Karpas-422 (cell line): Measurements from ENCODE around the gene MS4A10. TPM values are rescaled to one million over a fixed set of nuclear protein-coding genes. Genes with fewer than 3 reads are reported as not detected.
A peak's percentile ranks its signal among the peaks of the same experiment; 100 is the strongest.
"Not testable (repeated sequence)": the region's sequence is repeated elsewhere in the genome, so short reads cannot be mapped to it uniquely, and the experiment has no call there.

ENCODE experiments used
- DNase-seq: peaks from one replicate; pipeline ENCODE4 v3.0.0-alpha.2; 2015
- H2AFZ ChIP-seq: fragments of 200-600 bp; sonication (generic); 2 replicates; pipeline ENCODE4 v1.6.1; 2014; ENCODE audit warnings: antibody characterized with exemption, low read length, mixed read lengths
- H3K27ac ChIP-seq: fragments of 200-600 bp; sonication (generic); 2 replicates; pipeline ENCODE4 v1.5.1; 2014; ENCODE audit warnings: mild to moderate bottlenecking, low read length, moderate library complexity
- H3K27me3 ChIP-seq: fragments of 200-600 bp; sonication (generic); 2 replicates; pipeline ENCODE4 v1.6.1; 2014; ENCODE audit warnings: low read length, mixed read lengths
- H3K36me3 ChIP-seq: fragments of 200-600 bp; sonication (generic); 2 replicates; pipeline ENCODE4 v1.6.1; 2014; ENCODE audit warnings: low read length, mixed read lengths; ENCODE audit not compliant: insufficient read depth
- H3K4me1 ChIP-seq: fragments of 200-600 bp; sonication (generic); 2 replicates; pipeline ENCODE4 v1.6.1; 2014; ENCODE audit warnings: mild to moderate bottlenecking, low read length, mixed read lengths
- H3K4me2 ChIP-seq: fragments of 200-600 bp; sonication (generic); 2 replicates; pipeline ENCODE4 v1.6.1; 2014; ENCODE audit warnings: low read length, low read depth, mild to moderate bottlenecking; ENCODE audit not compliant: poor library complexity, severe bottlenecking
- H3K4me3 ChIP-seq: fragments of 200-600 bp; sonication (generic); 2 replicates; pipeline ENCODE4 v1.5.1; 2014; ENCODE audit warnings: mild to moderate bottlenecking, antibody characterized with exemption, low read length, mixed read lengths
- H3K79me2 ChIP-seq: fragments of 200-600 bp; sonication (generic); 2 replicates; pipeline ENCODE4 v1.6.1; 2014; ENCODE audit warnings: mild to moderate bottlenecking, low read length, mixed read lengths
- H3K9ac ChIP-seq: fragments of 200-600 bp; sonication (generic); 2 replicates; pipeline ENCODE4 v1.6.0; 2014; ENCODE audit warnings: low read length
- H3K9me2 ChIP-seq: fragments of 200-600 bp; sonication (generic), shearing (Covaris generic); replicated peaks from 2 replicates; pipeline ENCODE4 v1.6.0; 2014; ENCODE audit warnings: mild to moderate bottlenecking, low read length, moderate library complexity; ENCODE audit not compliant: insufficient read depth
- H3K9me3 ChIP-seq: fragments of 300-700, 200-600 bp; sonication (generic); 2 replicates; pipeline ENCODE4 v1.6.1; 2014; ENCODE audit warnings: low read length, mixed read lengths
- H4K20me1 ChIP-seq: fragments of 200-600 bp; sonication (generic); 2 replicates; pipeline ENCODE4 v1.6.1; 2014; ENCODE audit warnings: mild to moderate bottlenecking, antibody characterized with exemption, low read length, low read depth; ENCODE audit not compliant: insufficient read depth
- total RNA-seq: library from RNA; depleted of rRNA; stranded (reverse); fragments of >200 nt; shearing (Covaris generic); gene quantifications from 2 replicates; pipeline ENCODE4 v1.2.3, GENCODE V29; 2014; ENCODE audit warnings: low replicate concordance

MS4A10 gene
- total RNA-seq, 1 experiment from 2014 or later: not detected

- H3K4me3 ChIP-seq: no peak overlapping the region
- peaks cover 6% of the 10 kb centered on the region; the same call in 1 of the 2 replicates for H3K27me3 ChIP-seq
- H3K27ac ChIP-seq: no peak overlapping the region
- peaks cover 10% of the 10 kb centered on the region for H3K9me3 ChIP-seq
- no peak for DNase-seq
- no peaks in the 10 kb centered on the region for H3K4me1 ChIP-seq
- H2AFZ ChIP-seq: no peak overlapping the region
- H3K9ac ChIP-seq: no peak overlapping the region
- no peaks in the 10 kb centered on the region for H4K20me1 ChIP-seq
- H3K9me2 ChIP-seq: no peaks in the 10 kb centered on the region
- no peak overlapping the region for H3K4me2 ChIP-seq
- no peaks in the 10 kb centered on the region for H3K79me2 ChIP-seq
- H3K36me3 ChIP-seq: no peaks in the 10 kb centered on the region; the same call in 1 of the 2 replicates
Measured at GRCh38 chr11:60813324-60813723, 28.2 kb downstream of the MS4A10 start.

- H3K4me3 ChIP-seq: no peak overlapping the region
- no peak overlapping the region for H3K4me2 ChIP-seq
- H3K27me3 ChIP-seq: peaks cover 6% of the 10 kb centered on the region; the same call in 1 of the 2 replicates
- H3K79me2 ChIP-seq: no peaks in the 10 kb centered on the region
- H3K4me1 ChIP-seq: no peaks in the 10 kb centered on the region
- H3K9me3 ChIP-seq: peaks cover 10% of the 10 kb centered on the region
- no peaks in the 10 kb centered on the region for H4K20me1 ChIP-seq
- H3K27ac ChIP-seq: no peak overlapping the region
- no peaks in the 10 kb centered on the region; the same call in 1 of the 2 replicates for H3K36me3 ChIP-seq
- H3K9ac ChIP-seq: no peak overlapping the region
- H2AFZ ChIP-seq: no peak overlapping the region
- no peak for DNase-seq
- H3K9me2 ChIP-seq: no peaks in the 10 kb centered on the region
Measured at GRCh38 chr11:60814112-60814511, 29.0 kb downstream of the MS4A10 start.

DNA sequence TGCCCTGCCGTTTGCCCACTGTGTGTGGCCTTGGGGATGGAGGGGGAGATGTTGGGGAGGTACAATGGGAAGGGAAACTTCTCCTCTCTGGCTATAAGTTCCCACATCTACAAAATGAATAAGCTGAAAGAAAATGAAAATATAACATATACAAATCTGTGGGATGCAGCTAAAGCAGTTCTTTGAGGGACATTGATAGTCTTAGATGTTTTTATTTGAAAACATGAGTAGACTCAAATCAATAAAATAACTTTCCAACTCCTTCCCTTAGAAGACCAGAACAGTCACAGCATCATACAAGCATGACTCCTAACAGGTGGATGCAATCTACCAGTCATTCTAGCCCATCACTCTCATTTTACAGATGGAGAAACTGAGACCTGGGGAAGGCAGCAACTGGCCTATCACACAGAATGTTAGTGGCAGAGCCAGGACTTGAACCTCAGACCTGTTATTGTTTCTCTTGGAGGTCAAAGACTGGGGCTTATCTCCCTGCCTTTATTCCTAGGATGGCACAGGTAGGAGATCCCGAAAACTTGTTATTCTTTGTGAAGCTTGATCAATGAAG, 31.5 kb downstream of the MS4A10 start:
- Histone ChIP-seq H2AFZ (no peak overlapping the region), H3K9me3 (peaks cover 10% of the 10 kb centered on the region), H3K4me3 (no peak overlapping the region), H3K79me2 (no peaks in the 10 kb centered on the region), H4K20me1 (no peaks in the 10 kb centered on the region), H3K27me3 (peaks cover 6% of the 10 kb centered on the region; the same call in 1 of the 2 replicates), H3K9me2 (no peaks in the 10 kb centered on the region), H3K36me3 (no peaks in the 10 kb centered on the region; the same call in 1 of the 2 replicates), H3K4me2 (no peak overlapping the region), H3K9ac (no peak overlapping the region), H3K4me1 (peaks cover 2% of the 10 kb centered on the region), H3K27ac (no peak overlapping the region)
- no peak for DNase-seq

- no peak overlapping the region for H2AFZ ChIP-seq
- no peak for DNase-seq
- no peak overlapping the region for H3K4me2 ChIP-seq
- H3K9me2 ChIP-seq: no peaks in the 10 kb centered on the region
- H3K36me3 ChIP-seq: no peaks in the 10 kb centered on the region; the same call in 1 of the 2 replicates
- H3K9ac ChIP-seq: no peak overlapping the region
- no peaks in the 10 kb centered on the region for H3K79me2 ChIP-seq
- H4K20me1 ChIP-seq: no peaks in the 10 kb centered on the region
- H3K9me3 ChIP-seq: peaks cover 10% of the 10 kb centered on the region
- peaks cover 4% of the 10 kb centered on the region; the same call in 1 of the 2 replicates for H3K27me3 ChIP-seq
- no peak overlapping the region for H3K27ac ChIP-seq
- peaks cover 15% of the 10 kb centered on the region for H3K4me1 ChIP-seq
- H3K4me3 ChIP-seq: no peak overlapping the region
Measured at GRCh38 chr11:60818057-60818456, 32.9 kb downstream of the MS4A10 start.

DNA sequence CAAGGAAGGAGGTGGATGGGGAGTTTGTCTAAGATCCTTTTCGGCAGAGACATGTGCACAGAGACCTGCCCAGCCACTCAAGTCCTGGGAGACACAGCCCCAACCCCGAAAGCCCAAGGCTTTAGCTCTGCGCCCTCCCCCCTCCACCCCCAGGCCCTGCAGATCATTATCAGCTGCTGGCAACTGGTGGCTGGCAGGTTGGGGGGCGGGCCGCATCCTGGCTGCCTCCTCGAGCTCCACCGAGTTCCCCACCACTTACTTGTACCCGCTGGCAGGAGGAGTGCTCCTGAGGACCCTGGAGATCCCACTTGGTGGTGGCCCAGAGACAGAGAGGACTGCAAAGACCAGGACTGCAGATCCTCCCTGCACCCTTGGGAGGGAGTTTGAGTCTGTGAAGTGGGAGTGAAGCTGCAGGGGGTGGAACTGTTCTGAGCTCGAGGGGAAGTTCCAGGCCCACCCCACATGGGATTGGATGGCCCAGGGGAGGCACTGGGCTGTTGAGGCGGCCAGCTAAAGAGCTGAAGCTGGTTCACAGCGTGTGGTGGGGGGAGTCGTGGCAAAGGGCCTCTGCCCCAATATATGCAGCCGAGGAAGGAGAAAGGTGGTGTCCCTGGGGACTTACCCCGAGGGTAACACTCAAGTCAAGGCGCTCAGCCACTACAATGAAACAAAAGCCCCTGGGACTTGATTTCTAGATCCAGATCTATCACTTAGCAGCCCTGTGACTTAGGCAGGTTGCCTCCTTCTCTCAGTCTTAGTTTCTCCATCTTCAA, 36.9 kb downstream of the MS4A10 start:
- no peak overlapping the region for H3K9ac ChIP-seq
- peak overlapping the region; percentile 20; the same call in 1 of the 2 replicates for H2AFZ ChIP-seq
- peaks cover 1% of the 10 kb centered on the region; the same call in 1 of the 2 replicates for H3K27me3 ChIP-seq
- no peaks in the 10 kb centered on the region for H3K79me2 ChIP-seq
- H4K20me1 ChIP-seq: no peaks in the 10 kb centered on the region
- H3K4me2 ChIP-seq: peak overlapping the region; percentile 49
- H3K9me2 ChIP-seq: no peaks in the 10 kb centered on the region
- peaks cover 30% of the 10 kb centered on the region for H3K4me1 ChIP-seq
- DNase-seq: peak; percentile 50
- H3K4me3 ChIP-seq: peak overlapping the region; percentile 6; the same call in 1 of the 2 replicates
- H3K9me3 ChIP-seq: peaks cover 3% of the 10 kb centered on the region
- H3K36me3 ChIP-seq: no peaks in the 10 kb centered on the region
- H3K27ac ChIP-seq: no peak overlapping the region

- not testable (repeated sequence) for H3K9me3 ChIP-seq, H3K4me3 ChIP-seq, H3K27ac ChIP-seq, H3K27me3 ChIP-seq, H3K79me2 ChIP-seq, DNase-seq, H3K36me3 ChIP-seq, H2AFZ ChIP-seq, H3K9ac ChIP-seq, H4K20me1 ChIP-seq, H3K9me2 ChIP-seq
- peaks cover 30% of the 10 kb centered on the region for H3K4me1 ChIP-seq
- peak overlapping the region; percentile 37 for H3K4me2 ChIP-seq
Measured at GRCh38 chr11:60823745-60824306, 38.7 kb downstream of the MS4A10 start.

DNA sequence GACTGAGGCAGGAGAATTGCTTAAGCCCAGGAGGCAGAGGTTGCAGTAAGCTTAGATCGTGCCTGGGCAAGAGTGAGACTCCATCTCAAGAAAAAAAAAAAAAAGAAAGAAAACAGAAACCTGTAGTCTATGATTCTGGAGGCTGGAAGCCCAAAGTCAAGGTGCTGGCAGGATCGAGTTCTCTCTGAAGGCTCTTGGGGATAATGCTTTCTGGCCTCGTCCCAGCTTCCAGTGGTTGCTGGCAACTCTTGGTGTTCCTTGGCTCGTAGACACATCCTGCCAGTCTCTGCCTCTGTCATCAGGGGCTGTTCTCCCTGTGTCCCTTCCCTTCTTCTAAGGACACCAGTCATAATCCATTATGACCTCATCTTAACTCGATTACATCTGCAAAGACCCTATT, 40.0 kb downstream of the MS4A10 start:
- Histone ChIP-seq H3K27me3 (no peaks in the 10 kb centered on the region), H3K4me1 (peaks cover 30% of the 10 kb centered on the region), H2AFZ (no peak overlapping the region), H3K36me3 (no peaks in the 10 kb centered on the region), H3K27ac (no peak overlapping the region), H3K4me2 (no peak overlapping the region), H3K4me3 (no peak overlapping the region), H3K9me3 (no peaks in the 10 kb centered on the region), H4K20me1 (no peaks in the 10 kb centered on the region), H3K9me2 (no peaks in the 10 kb centered on the region), H3K9ac (no peak overlapping the region), H3K79me2 (no peaks in the 10 kb centered on the region)
- DNase-seq: no peak

- no peaks in the 10 kb centered on the region for H3K9me3 ChIP-seq
- H3K36me3 ChIP-seq: no peaks in the 10 kb centered on the region
- H3K79me2 ChIP-seq: no peaks in the 10 kb centered on the region
- no peak overlapping the region for H3K9ac ChIP-seq
- H3K4me3 ChIP-seq: no peak overlapping the region
- no peak overlapping the region for H2AFZ ChIP-seq
- H4K20me1 ChIP-seq: no peaks in the 10 kb centered on the region
- DNase-seq: no peak
- H3K27ac ChIP-seq: no peak overlapping the region
- peaks cover 32% of the 10 kb centered on the region for H3K4me1 ChIP-seq
- H3K9me2 ChIP-seq: no peaks in the 10 kb centered on the region
- no peaks in the 10 kb centered on the region for H3K27me3 ChIP-seq
- H3K4me2 ChIP-seq: no peak overlapping the region
Measured at GRCh38 chr11:60825790-60826189, 40.7 kb downstream of the MS4A10 start.
